Measurements from ENCODE around the gene F10.
"Not testable (repeated sequence)": the region's sequence is repeated elsewhere in the genome, so short reads cannot be mapped to it uniquely, and the experiment has no call there.

F10 gene

DNA sequence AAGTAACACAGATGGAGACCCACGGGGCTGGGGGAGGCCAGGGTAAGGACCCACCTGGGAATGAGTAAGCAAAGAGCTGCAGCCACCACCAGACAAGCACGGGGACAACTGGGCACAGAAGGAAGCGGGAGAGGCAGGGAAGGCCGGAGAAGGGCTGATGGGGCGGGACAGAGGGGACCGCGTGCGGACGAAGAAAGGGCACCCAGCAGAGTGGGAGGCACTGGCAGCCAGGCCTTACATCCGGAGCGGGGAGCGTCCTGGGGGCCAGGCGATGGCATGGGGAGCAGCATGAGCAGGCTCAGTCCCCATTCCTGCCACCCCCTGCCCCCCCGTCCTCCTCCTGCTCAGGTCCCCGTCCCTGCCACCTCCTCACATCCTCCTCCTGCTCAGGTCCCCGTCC is 38.8 kb downstream of the F10 start:
- no peak for TF ChIP-seq ESRRG (CRISPR knock-in tag; IDR thresholded peaks at IDR 0.05)
- TF ChIP-seq GLIS3 (CRISPR knock-in tag; IDR thresholded peaks at IDR 0.05) = no peak
- no peak for TF ChIP-seq ARNTL (CRISPR knock-in tag; IDR thresholded peaks at IDR 0.05; ENCODE audit: borderline replicate concordance, low read depth)
- no peak for TF ChIP-seq CSDC2 (CRISPR knock-in tag; IDR thresholded peaks at IDR 0.05)
- TF ChIP-seq ISL1 (CRISPR knock-in tag; IDR thresholded peaks at IDR 0.05) = no peak
- TF ChIP-seq RARB (CRISPR knock-in tag; IDR thresholded peaks at IDR 0.05) = no peak
- no peak for TF ChIP-seq OSR1 (CRISPR knock-in tag; IDR thresholded peaks at IDR 0.05)
- no peak for TF ChIP-seq ZFP3 (CRISPR knock-in tag; IDR thresholded peaks at IDR 0.05)
- no peak for TF ChIP-seq SNAI2 (CRISPR knock-in tag; IDR thresholded peaks at IDR 0.05)
- TF ChIP-seq BACH2 (CRISPR knock-in tag; IDR thresholded peaks at IDR 0.05; ENCODE audit: borderline replicate concordance) = no peak
- no peak for TF ChIP-seq ZFP30 (CRISPR knock-in tag; IDR thresholded peaks at IDR 0.05)
- TF ChIP-seq TCF4 (CRISPR knock-in tag; IDR thresholded peaks at IDR 0.05; ENCODE audit: borderline replicate concordance) = no peak
- TF ChIP-seq ZC3H10 (CRISPR knock-in tag; IDR thresholded peaks at IDR 0.05) = no peak

DNA sequence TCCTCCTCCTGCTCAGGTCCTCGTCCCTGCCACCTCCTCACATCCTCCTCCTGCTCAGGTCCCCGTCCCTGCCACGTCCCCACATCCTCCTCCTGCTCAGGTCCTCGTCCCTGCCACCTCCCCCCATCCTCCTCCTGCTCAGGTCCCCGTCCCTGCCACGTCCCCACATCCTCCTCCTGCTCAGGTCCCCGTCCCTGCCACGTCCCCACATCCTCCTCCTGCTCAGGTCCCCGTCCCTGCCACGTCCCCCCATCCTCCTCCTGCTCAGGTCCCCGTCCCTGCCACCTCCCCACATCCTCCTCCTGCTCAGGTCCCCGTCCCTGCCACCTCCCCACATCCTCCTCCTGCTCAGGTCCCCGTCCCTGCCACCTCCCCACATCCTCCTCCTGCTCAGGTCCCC is 39.4 kb downstream of the F10 start:
- ATAC-seq = not testable (repeated sequence)

More for the DNA sequence above, 38.8 kb downstream of the F10 start:
- ATAC-seq = no peak

DNA sequence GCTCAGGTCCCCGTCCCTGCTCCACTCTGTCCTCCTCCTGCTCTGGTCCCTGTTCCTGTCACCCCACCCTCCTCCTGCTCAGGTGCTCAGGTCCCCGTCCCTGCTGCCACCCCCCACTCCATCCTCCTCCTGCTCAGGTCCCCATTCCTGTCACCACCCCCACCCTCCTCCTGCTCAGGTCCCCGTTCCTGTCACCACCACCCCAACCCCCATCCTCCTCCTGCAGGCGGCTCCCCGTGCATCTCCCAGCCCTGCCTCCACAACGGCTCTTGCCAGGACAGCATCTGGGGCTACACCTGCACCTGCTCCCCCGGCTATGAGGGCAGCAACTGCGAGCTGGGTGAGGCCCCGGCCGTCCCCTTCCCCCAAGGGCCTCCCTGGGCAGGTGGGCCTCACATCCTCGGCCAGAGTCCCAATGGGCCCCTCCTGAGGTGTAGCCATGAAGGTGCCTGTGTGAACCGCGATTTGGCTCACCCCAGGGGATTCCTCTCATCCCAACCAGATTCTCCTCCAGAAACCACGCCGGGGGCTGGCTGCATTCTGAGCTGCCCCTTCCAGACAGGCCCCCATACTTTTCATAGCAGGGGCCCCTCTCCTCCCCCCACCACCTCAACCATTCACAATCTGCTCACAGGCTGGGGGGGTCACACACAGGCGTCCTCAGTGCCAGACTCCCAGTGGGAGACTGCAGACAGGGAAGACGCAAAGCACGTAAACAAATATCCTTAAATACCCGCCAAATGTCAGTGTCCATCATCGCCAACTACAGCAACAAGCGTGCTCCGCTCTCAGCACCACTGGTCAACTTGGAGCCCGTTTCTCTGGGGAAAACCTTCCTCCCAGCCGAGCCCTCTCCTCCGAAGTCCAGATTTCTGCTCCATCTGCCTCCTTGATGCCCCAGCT is 40.4 kb downstream of the F10 start:
- no peak for TF ChIP-seq ZNF8 (CRISPR knock-in tag; IDR thresholded peaks at IDR 0.05)
- no peak for TF ChIP-seq ZC3H10 (CRISPR knock-in tag; IDR thresholded peaks at IDR 0.05)
- no peak for TF ChIP-seq ESRRG (CRISPR knock-in tag; IDR thresholded peaks at IDR 0.05)
- no peak for TF ChIP-seq TOX (CRISPR knock-in tag; IDR thresholded peaks at IDR 0.05; ENCODE audit: borderline replicate concordance)
- no peak for ATAC-seq

DNA sequence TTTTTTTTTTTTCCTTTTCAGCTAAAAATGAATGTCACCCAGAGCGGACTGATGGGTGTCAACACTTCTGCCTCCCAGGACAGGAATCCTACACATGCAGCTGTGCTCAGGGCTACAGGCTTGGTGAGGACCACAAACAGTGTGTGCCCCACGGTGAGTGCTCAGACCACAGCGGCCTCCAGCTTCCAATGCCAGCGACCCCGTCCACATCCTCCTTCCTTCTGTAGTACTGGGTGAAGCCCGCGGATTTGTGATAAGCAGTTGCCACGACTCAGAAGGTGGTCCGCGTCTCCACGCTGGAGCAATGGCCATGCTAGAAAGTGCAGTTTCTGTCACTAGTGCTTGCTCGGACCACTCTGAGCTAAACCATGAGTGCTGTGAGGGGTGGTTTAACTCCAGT is 41.9 kb downstream of the F10 start:
- no peak for ATAC-seq
- TF ChIP-seq RARB (CRISPR knock-in tag; IDR thresholded peaks at IDR 0.05) = no peak
- TF ChIP-seq, protein P1, sequence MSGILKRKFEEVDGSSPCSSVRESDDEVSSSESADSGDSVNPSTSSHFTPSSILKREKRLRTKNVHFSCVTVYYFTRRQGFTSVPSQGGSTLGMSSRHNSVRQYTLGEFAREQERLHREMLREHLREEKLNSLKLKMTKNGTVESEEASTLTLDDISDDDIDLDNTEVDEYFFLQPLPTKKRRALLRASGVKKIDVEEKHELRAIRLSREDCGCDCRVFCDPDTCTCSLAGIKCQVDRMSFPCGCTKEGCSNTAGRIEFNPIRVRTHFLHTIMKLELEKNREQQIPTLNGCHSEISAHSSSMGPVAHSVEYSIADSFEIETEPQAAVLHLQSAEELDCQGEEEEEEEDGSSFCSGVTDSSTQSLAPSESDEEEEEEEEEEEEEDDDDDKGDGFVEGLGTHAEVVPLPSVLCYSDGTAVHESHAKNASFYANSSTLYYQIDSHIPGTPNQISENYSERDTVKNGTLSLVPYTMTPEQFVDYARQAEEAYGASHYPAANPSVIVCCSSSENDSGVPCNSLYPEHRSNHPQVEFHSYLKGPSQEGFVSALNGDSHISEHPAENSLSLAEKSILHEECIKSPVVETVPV (CRISPR knock-in tag; IDR thresholded peaks at IDR 0.05) = no peak
- no peak for TF ChIP-seq TOX (CRISPR knock-in tag; IDR thresholded peaks at IDR 0.05; ENCODE audit: borderline replicate concordance)
- TF ChIP-seq ZC3H10 (CRISPR knock-in tag; IDR thresholded peaks at IDR 0.05) = no peak
- TF ChIP-seq ZNF70 (CRISPR knock-in tag; IDR thresholded peaks at IDR 0.05) = no peak
- TF ChIP-seq ZNF8 (CRISPR knock-in tag; IDR thresholded peaks at IDR 0.05) = no peak
- TF ChIP-seq OSR1 (CRISPR knock-in tag; IDR thresholded peaks at IDR 0.05) = no peak
- TF ChIP-seq BACH2 (CRISPR knock-in tag; IDR thresholded peaks at IDR 0.05; ENCODE audit: borderline replicate concordance) = no peak
- TF ChIP-seq SNAI2 (CRISPR knock-in tag; IDR thresholded peaks at IDR 0.05) = no peak
- no peak for TF ChIP-seq TCF4 (CRISPR knock-in tag; IDR thresholded peaks at IDR 0.05; ENCODE audit: borderline replicate concordance)
- TF ChIP-seq ISL1 (CRISPR knock-in tag; IDR thresholded peaks at IDR 0.05) = no peak

DNA sequence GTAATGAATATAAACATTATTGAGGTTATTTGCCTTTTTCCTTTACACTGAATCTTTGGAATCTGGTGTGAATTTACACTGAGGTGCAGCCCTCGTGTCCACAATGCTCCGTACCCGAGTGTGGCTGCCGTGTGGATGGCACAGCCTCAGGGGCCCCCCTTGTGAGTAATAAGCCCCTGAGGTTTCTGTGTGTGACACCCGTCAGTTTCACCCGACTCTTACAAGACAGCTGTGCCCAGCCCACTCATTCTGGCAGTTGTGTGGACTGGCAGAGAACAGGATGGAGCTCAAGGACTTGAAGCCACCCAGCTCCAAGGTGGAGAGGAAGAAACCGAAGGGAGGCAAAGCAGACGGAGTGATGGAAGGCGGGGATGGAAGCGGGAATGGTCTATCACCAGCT is 43.7 kb downstream of the F10 start:
- no peak for TF ChIP-seq CSDC2 (CRISPR knock-in tag; IDR thresholded peaks at IDR 0.05)
- TF ChIP-seq, protein P2, sequence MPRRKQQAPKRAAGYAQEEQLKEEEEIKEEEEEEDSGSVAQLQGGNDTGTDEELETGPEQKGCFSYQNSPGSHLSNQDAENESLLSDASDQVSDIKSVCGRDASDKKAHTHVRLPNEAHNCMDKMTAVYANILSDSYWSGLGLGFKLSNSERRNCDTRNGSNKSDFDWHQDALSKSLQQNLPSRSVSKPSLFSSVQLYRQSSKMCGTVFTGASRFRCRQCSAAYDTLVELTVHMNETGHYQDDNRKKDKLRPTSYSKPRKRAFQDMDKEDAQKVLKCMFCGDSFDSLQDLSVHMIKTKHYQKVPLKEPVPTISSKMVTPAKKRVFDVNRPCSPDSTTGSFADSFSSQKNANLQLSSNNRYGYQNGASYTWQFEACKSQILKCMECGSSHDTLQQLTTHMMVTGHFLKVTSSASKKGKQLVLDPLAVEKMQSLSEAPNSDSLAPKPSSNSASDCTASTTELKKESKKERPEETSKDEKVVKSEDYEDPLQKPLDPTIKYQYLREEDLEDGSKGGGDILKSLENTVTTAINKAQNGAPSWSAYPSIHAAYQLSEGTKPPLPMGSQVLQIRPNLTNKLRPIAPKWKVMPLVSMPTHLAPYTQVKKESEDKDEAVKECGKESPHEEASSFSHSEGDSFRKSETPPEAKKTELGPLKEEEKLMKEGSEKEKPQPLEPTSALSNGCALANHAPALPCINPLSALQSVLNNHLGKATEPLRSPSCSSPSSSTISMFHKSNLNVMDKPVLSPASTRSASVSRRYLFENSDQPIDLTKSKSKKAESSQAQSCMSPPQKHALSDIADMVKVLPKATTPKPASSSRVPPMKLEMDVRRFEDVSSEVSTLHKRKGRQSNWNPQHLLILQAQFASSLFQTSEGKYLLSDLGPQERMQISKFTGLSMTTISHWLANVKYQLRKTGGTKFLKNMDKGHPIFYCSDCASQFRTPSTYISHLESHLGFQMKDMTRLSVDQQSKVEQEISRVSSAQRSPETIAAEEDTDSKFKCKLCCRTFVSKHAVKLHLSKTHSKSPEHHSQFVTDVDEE (CRISPR knock-in tag; IDR thresholded peaks at IDR 0.05) = no peak
- ATAC-seq = no peak

DNA sequence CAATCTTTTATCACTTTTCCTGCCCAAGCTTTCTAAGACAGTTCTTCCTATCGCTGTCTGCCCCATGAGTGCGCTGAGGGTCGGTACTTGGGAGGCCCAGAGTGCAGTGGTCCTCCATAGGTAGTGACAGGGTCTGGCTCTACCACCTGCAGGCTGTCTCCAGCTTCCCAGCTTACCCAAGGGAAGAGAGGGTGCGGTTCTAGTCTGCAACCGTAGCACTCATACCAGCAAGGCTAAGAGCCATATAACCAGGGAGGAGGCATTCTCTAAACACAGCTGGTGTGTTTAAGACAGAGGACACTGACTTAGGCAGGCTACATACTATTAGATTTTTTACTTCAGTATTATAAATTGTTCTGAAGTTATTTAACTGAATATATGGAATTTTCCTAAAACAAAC is 44.1 kb downstream of the F10 start:
- ATAC-seq = no peak
- TF ChIP-seq TOX (CRISPR knock-in tag; IDR thresholded peaks at IDR 0.05; ENCODE audit: borderline replicate concordance) (no peak), ESRRG (CRISPR knock-in tag; IDR thresholded peaks at IDR 0.05) (no peak)
- TF ChIP-seq, protein P1 (CRISPR knock-in tag; IDR thresholded peaks at IDR 0.05) = no peak
- TF ChIP-seq, protein P3, sequence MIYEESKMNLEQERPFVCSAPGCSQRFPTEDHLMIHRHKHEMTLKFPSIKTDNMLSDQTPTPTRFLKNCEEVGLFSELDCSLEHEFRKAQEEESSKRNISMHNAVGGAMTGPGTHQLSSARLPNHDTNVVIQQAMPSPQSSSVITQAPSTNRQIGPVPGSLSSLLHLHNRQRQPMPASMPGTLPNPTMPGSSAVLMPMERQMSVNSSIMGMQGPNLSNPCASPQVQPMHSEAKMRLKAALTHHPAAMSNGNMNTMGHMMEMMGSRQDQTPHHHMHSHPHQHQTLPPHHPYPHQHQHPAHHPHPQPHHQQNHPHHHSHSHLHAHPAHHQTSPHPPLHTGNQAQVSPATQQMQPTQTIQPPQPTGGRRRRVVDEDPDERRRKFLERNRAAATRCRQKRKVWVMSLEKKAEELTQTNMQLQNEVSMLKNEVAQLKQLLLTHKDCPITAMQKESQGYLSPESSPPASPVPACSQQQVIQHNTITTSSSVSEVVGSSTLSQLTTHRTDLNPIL (CRISPR knock-in tag; IDR thresholded peaks at IDR 0.05; ENCODE audit: low read depth) = no peak
- TF ChIP-seq, protein P4, sequence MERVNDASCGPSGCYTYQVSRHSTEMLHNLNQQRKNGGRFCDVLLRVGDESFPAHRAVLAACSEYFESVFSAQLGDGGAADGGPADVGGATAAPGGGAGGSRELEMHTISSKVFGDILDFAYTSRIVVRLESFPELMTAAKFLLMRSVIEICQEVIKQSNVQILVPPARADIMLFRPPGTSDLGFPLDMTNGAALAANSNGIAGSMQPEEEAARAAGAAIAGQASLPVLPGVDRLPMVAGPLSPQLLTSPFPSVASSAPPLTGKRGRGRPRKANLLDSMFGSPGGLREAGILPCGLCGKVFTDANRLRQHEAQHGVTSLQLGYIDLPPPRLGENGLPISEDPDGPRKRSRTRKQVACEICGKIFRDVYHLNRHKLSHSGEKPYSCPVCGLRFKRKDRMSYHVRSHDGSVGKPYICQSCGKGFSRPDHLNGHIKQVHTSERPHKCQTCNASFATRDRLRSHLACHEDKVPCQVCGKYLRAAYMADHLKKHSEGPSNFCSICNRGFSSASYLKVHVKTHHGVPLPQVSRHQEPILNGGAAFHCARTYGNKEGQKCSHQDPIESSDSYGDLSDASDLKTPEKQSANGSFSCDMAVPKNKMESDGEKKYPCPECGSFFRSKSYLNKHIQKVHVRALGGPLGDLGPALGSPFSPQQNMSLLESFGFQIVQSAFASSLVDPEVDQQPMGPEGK (CRISPR knock-in tag; IDR thresholded peaks at IDR 0.05; ENCODE audit: borderline replicate concordance) = no peak
- TF ChIP-seq, protein P5, sequence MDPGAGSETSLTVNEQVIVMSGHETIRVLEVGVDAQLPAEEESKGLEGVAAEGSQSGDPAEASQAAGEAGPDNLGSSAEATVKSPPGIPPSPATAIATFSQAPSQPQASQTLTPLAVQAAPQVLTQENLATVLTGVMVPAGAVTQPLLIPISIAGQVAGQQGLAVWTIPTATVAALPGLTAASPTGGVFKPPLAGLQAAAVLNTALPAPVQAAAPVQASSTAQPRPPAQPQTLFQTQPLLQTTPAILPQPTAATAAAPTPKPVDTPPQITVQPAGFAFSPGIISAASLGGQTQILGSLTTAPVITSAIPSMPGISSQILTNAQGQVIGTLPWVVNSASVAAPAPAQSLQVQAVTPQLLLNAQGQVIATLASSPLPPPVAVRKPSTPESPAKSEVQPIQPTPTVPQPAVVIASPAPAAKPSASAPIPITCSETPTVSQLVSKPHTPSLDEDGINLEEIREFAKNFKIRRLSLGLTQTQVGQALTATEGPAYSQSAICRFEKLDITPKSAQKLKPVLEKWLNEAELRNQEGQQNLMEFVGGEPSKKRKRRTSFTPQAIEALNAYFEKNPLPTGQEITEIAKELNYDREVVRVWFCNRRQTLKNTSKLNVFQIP (CRISPR knock-in tag; IDR thresholded peaks at IDR 0.05; ENCODE audit: borderline replicate concordance, low read depth) = no peak

Data from SK-N-SH treated with all-trans-retinoic acid at 6 μM for 48 hours (cell line).